ENCODE measurements around the gene PALLD. TPM values are rescaled to one million over a fixed set of nuclear protein-coding genes. Genes with fewer than 3 reads are reported as not detected.

Gene PALLD
- total RNA-seq, 1 experiment from 2014 or later = 166 TPM

- no peaks in the 10 kb centered on the region for H3K27me3 ChIP-seq (ENCODE audit: insufficient read depth, low read length)
- intact Hi-C loops (cut with micrococcal nuclease) = no loop called here
- no peak overlapping the region; a peak in 1 of 4 replicates for H3K4me3 ChIP-seq (replicated peaks in 1 of 2; ENCODE audit: low read depth in 1 of 2, low read length in 2 of 2)
- peak overlapping the region; percentile 38 for H3K4me2 ChIP-seq (ENCODE audit: low read length)
- peak overlapping the region; percentile 55; the same call in 1 of the 2 replicates for H3K27ac ChIP-seq (ENCODE audit: low read depth, low read length)
- peak; percentile 64 for DNase-seq (ENCODE audit: low read depth, low spot score)
- CTCF ChIA-PET = interaction anchor here (0.9 kb wide), 2 partner anchors 11 to 14 kb away, joined by 3 to 4 read pairs; no protein-coding TSS in a partner anchor
- H2AFZ ChIP-seq (ENCODE audit: low read depth, low read length, poor library complexity, severe bottlenecking) = no peak overlapping the region
- no peaks in the 10 kb centered on the region for H4K20me1 ChIP-seq (ENCODE audit: insufficient read depth)
- RAD21 ChIA-PET (ENCODE audit: low non-redundant PET in 1 of 2, low total read pairs in 2 of 2, uncharacterized antibody in 2 of 2, unreplicated experiment in 2 of 2) = no interaction called here
- TF ChIP-seq ATF3 (IDR thresholded peaks at IDR 0.05) (no peak), ZNF274 (IDR thresholded peaks at IDR 0.05; ENCODE audit: low read depth, low read length) (no peak), JUND (IDR thresholded peaks at IDR 0.05) (peak; percentile 48; the same call in 1 of the 2 replicates), YY1 (IDR thresholded peaks at IDR 0.05; ENCODE audit: extremely low read depth, insufficient replicate concordance, low read depth, low read length) (no peak), ELF1 (IDR thresholded peaks at IDR 0.05; ENCODE audit: borderline replicate concordance, low read depth) (no peak), SP1 (IDR thresholded peaks at IDR 0.05; ENCODE audit: low read depth) (peak; percentile 20; the same call in 1 of the 2 replicates), CEBPB (IDR thresholded peaks at IDR 0.05; ENCODE audit: low read depth) (0 out of 2 replicates have a peak, but pooled peaks have one; percentile 20)
- H3K36me3 ChIP-seq (ENCODE audit: control insufficient read depth in 1 of 2, insufficient read depth in 2 of 2, low read length in 2 of 2) = no peaks in the 10 kb centered on the region; a peak in 1 of 4 replicates
- no peak overlapping the region for H3K9ac ChIP-seq (ENCODE audit: low read length)
- POLR2A ChIA-PET = interaction anchor here (1.0 kb wide), 1 partner anchor 8 kb away, joined by 4 read pairs; no protein-coding TSS in a partner anchor
- TSS peak; percentile 78 for BruUV-seq (replicated peaks)
- H3K79me2 ChIP-seq (ENCODE audit: insufficient read depth, low read length) = peaks cover 10% of the 10 kb centered on the region
- peak; percentile 57 for ATAC-seq
- peaks cover 50 to 68% of the 10 kb centered on the region in 2 experiments for H3K4me1 ChIP-seq (ENCODE audit: control insufficient read depth in 1 of 2, insufficient read depth in 2 of 2, low read length in 2 of 2)
- no peaks in the 10 kb centered on the region for H3K9me2 ChIP-seq (ENCODE audit: insufficient read depth)
- no peaks in the 10 kb centered on the region for H3K9me3 ChIP-seq (ENCODE audit: control insufficient read depth in 1 of 2, insufficient read depth in 1 of 2, low read depth in 1 of 2, low read length in 2 of 2)
Observed at GRCh38 chr4:168600796-168601583, 104.1 kb downstream of the PALLD start.

GRCh38 chr4:168601899-168602298 lies 105.0 kb downstream of the PALLD start:
- H2AFZ ChIP-seq (ENCODE audit: low read depth, low read length, poor library complexity, severe bottlenecking) = no peak overlapping the region
- H3K36me3 ChIP-seq (ENCODE audit: control insufficient read depth in 1 of 2, insufficient read depth in 2 of 2, low read length in 2 of 2) = no peaks in the 10 kb centered on the region; a peak in 1 of 4 replicates
- peaks cover 55 to 76% of the 10 kb centered on the region in 2 experiments for H3K4me1 ChIP-seq (ENCODE audit: control insufficient read depth in 1 of 2, insufficient read depth in 2 of 2, low read length in 2 of 2)
- DNase-seq (ENCODE audit: low read depth, low spot score) = no peak
- ChIA-PET RAD21 (ENCODE audit: low non-redundant PET in 1 of 2, low total read pairs in 2 of 2, uncharacterized antibody in 2 of 2, unreplicated experiment in 2 of 2) (no interaction called here), POLR2A (no interaction called here), CTCF (interaction anchor here (0.9 kb wide), 1 partner anchor 12 kb away, joined by 3 read pairs; no protein-coding TSS in a partner anchor)
- no peaks in the 10 kb centered on the region for H3K27me3 ChIP-seq (ENCODE audit: insufficient read depth, low read length)
- no peaks in the 10 kb centered on the region for H3K9me2 ChIP-seq (ENCODE audit: insufficient read depth)
- no peak; the same call in 1 of the 2 replicates for ATAC-seq
- peak overlapping the region; percentile 38 for H3K4me2 ChIP-seq (ENCODE audit: low read length)
- intact Hi-C loops (cut with micrococcal nuclease) = no loop called here
- peak overlapping the region; percentile 2; the same call in 1 of the 2 replicates for H3K27ac ChIP-seq (ENCODE audit: low read depth, low read length)
- no peaks in the 10 kb centered on the region for H4K20me1 ChIP-seq (ENCODE audit: insufficient read depth)
- no peaks in the 10 kb centered on the region for H3K9me3 ChIP-seq (ENCODE audit: control insufficient read depth in 1 of 2, insufficient read depth in 1 of 2, low read depth in 1 of 2, low read length in 2 of 2)
- peaks cover 11% of the 10 kb centered on the region for H3K79me2 ChIP-seq (ENCODE audit: insufficient read depth, low read length)
- no peak overlapping the region for H3K9ac ChIP-seq (ENCODE audit: low read length)
- BruUV-seq (replicated peaks) = no TSS peak
- no peak overlapping the region for H3K4me3 ChIP-seq (replicated peaks in 1 of 2; ENCODE audit: low read depth in 1 of 2, low read length in 2 of 2)
- peak; percentile 50; the same call in 1 of the 2 replicates for TF ChIP-seq MAX (IDR thresholded peaks at IDR 0.05)
- no peak for TF ChIP-seq ATF3 (IDR thresholded peaks at IDR 0.05)
- no peak for TF ChIP-seq EGR1 (IDR thresholded peaks at IDR 0.05; ENCODE audit: low read depth)
- TF ChIP-seq ZNF274 (IDR thresholded peaks at IDR 0.05; ENCODE audit: low read depth, low read length) = no peak
- TF ChIP-seq, protein P1, sequence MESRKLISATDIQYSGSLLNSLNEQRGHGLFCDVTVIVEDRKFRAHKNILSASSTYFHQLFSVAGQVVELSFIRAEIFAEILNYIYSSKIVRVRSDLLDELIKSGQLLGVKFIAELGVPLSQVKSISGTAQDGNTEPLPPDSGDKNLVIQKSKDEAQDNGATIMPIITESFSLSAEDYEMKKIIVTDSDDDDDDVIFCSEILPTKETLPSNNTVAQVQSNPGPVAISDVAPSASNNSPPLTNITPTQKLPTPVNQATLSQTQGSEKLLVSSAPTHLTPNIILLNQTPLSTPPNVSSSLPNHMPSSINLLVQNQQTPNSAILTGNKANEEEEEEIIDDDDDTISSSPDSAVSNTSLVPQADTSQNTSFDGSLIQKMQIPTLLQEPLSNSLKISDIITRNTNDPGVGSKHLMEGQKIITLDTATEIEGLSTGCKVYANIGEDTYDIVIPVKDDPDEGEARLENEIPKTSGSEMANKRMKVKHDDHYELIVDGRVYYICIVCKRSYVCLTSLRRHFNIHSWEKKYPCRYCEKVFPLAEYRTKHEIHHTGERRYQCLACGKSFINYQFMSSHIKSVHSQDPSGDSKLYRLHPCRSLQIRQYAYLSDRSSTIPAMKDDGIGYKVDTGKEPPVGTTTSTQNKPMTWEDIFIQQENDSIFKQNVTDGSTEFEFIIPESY (IDR thresholded peaks at IDR 0.05; ENCODE audit: extremely low read depth, insufficient replicate concordance, low read length) = no peak
- no peak for TF ChIP-seq ZFX (IDR thresholded peaks at IDR 0.05)
- TF ChIP-seq CEBPB (IDR thresholded peaks at IDR 0.05; ENCODE audit: low read depth) = no peak
- TF ChIP-seq TCF7L2 (IDR thresholded peaks at IDR 0.05; ENCODE audit: borderline replicate concordance, extremely low read depth, insufficient read depth, insufficient read length) = no peak
- TF ChIP-seq SIN3A (IDR thresholded peaks at IDR 0.05; ENCODE audit: low read depth) = no peak
- no peak for TF ChIP-seq YY1 (IDR thresholded peaks at IDR 0.05; ENCODE audit: extremely low read depth, insufficient replicate concordance, low read depth, low read length)
- 0 out of 2 replicates have a peak, but pooled peaks have one; percentile 22 for TF ChIP-seq CBX3 (IDR thresholded peaks at IDR 0.05; ENCODE audit: low read depth)
- TF ChIP-seq POLR2AphosphoS5 (IDR thresholded peaks at IDR 0.05; ENCODE audit: low read depth, low read length) = no peak
- no peak for TF ChIP-seq SP1 (IDR thresholded peaks at IDR 0.05; ENCODE audit: low read depth)
- TF ChIP-seq JUND (IDR thresholded peaks at IDR 0.05) = no peak
- no peak for TF ChIP-seq FOSL1 (IDR thresholded peaks at IDR 0.05; ENCODE audit: low read depth)
